H1 (cell line): Measurements from ENCODE around the gene AOPEP. TPM values are rescaled to one million over a fixed set of nuclear protein-coding genes. Genes with fewer than 3 reads are reported as not detected.

Experiments used
- ATF3 ChIP-seq: IDR thresholded peaks from 2 replicates; pipeline ENCODE4 v1.6.1; 2011; ENCODE audit warnings: low read depth, mild to moderate bottlenecking, low read length; ENCODE audit not compliant: insufficient read depth
- CBX5 ChIP-seq: fragments of 300-800, 300-1000 bp; sonication (generic); IDR thresholded peaks from 2 replicates; pipeline ENCODE4 v1.7.1; 2016; ENCODE audit warnings: antibody characterized with exemption, low read length, low read depth
- CEBPB ChIP-seq: IDR thresholded peaks from 2 replicates; pipeline ENCODE4 v1.6.1; 2012; ENCODE audit warnings: low read depth, low read length
- FOSL1 ChIP-seq: IDR thresholded peaks from 2 replicates; pipeline ENCODE4 v1.6.1; 2011; ENCODE audit warnings: mild to moderate bottlenecking, low read depth, low read length, moderate library complexity; ENCODE audit not compliant: insufficient read depth
- GTF2F1 ChIP-seq: IDR thresholded peaks from 2 replicates; pipeline ENCODE4 v1.6.1; 2012; ENCODE audit warnings: low read depth, low read length, improper control_type of control experiment, borderline replicate concordance
- SIN3A ChIP-seq, 2 experiments: IDR thresholded peaks in 1 of 2; conservative IDR thresholded peaks in 1 of 2; 2 replicates each; pipeline ENCODE4 v1.6.1; 2011 to 2012; ENCODE audit warnings: low read length in 2 of 2, improper control_type of control experiment in 1 of 2, low read depth in 1 of 2, mild to moderate bottlenecking in 1 of 2
- TEAD4 ChIP-seq: IDR thresholded peaks from 2 replicates; pipeline ENCODE4 v1.6.1; 2012; ENCODE audit warnings: low read depth, low read length, inconsistent platforms, mixed read lengths
- polyA plus RNA-seq, 7 experiments: library from polyadenylated mRNA; depleted of rRNA in 3 of 7; stranded (reverse) in 5 of 7; unstranded in 2 of 7; fragments of >200 nt in 5 of 7; fragments of 200-250 nt in 2 of 7; gene quantifications; 1 replicate in 5 of 7; 2 replicates in 1 of 7; 4 replicates in 1 of 7; pipeline versions ENCODE4 v1.2.1 to v1.2.3, GENCODE V29; 2011 to 2013; ENCODE audit warnings: missing spikeins in 2 of 7, mixed read lengths in 2 of 7
- total RNA-seq: library from RNA; stranded (reverse); fragmentation: NEBNext Ultra II Directional; extraction: Animal tissue kit (Norgen Biotek cat#: 25700); gene quantifications from 2 replicates; pipeline ENCODE4 v1.2.1, GENCODE V29; 2021

The AOPEP gene
- total and polyA plus RNA-seq, 2 of the 8 experiments (the other 6 are each of a cell fraction or from before 2014, with no cell fraction given) = 6.1 to 14.3 TPM

GRCh38 chr9:94900222-94901018 lies 173.9 kb downstream of the AOPEP start (continued):
- TF ChIP-seq FOSL1 = no peak
- no peak for TF ChIP-seq CEBPB
- TF ChIP-seq ATF3 = no peak
- no peak for TF ChIP-seq GTF2F1
- TF ChIP-seq CBX5 = no peak
- TF ChIP-seq SIN3A (conservative IDR thresholded peaks at IDR 0.05 in 1 of 2, IDR thresholded peaks at IDR 0.05 in 1 of 2; ENCODE audit: low read depth in 1 of 2, low read length in 2 of 2) = no peak
- TF ChIP-seq TEAD4 = no peak
- TF ChIP-seq, all 59 proteins: peak for 0
